Panc1 (cell line): ENCODE data around the gene PPM1N. TPM values are rescaled to one million over a fixed set of nuclear protein-coding genes. Genes with fewer than 3 reads are reported as not detected.

Experiments
- ATAC-seq: fragments of 200-7000 bp; cut with Tn5 transposase; 2 replicates; pipeline ENCODE4 v1.9.1; 2020; ENCODE audit warnings: mild to moderate bottlenecking, moderate library complexity
- BruUV-seq: library from RNA; stranded (reverse); fragments of 400-500 nt; replicated peaks from 2 replicates; lab custom pipeline; 2021; lab: Mats Ljungman, UMichigan
- CTCF ChIA-PET: fragments of 300-600 bp; sonication (Branson Sonifier 250); formaldehyde crosslinking; loops from one replicate; lab custom pipeline; 2022; ENCODE audit warnings: antibody characterized with exemption; lab: Charles Lee
- POLR2A ChIA-PET: fragments of 300-600 bp; sonication (Branson Sonifier 250); formaldehyde crosslinking; loops from one replicate; lab custom pipeline; 2022; ENCODE audit warnings: antibody characterized with exemption; lab: Charles Lee
- DNase-seq: peaks from one replicate; pipeline ENCODE4 v3.0.0-alpha.2; 2010; ENCODE audit warnings: low read depth, low spot score
- H3K27ac ChIP-seq: 2 replicates; pipeline ENCODE4 v1.5.1; 2011; ENCODE audit warnings: mild to moderate bottlenecking, low read length, inconsistent platforms
- H3K27me3 ChIP-seq: fragments of 200-500 bp; sonication (Bioruptor generic); 2 replicates; pipeline ENCODE4 v1.6.0; 2014; ENCODE audit warnings: low read length, inconsistent platforms; ENCODE audit not compliant: control insufficient read depth, insufficient read depth
- H3K36me3 ChIP-seq: fragments of 200-500 bp; sonication (Bioruptor generic); 2 replicates; pipeline ENCODE4 v1.5.1; 2014; ENCODE audit warnings: inconsistent platforms, mild to moderate bottlenecking, low read length, moderate library complexity; ENCODE audit not compliant: control insufficient read depth, insufficient read depth
- H3K4me1 ChIP-seq: 2 replicates; pipeline ENCODE4 v1.5.1; 2011; ENCODE audit warnings: inconsistent platforms, mild to moderate bottlenecking, low read length, moderate library complexity; ENCODE audit not compliant: control insufficient read depth, insufficient read depth
- H3K4me3 ChIP-seq, 2 experiments: 2 replicates each; pipeline ENCODE4 v1.5.1; 2011 to 2012; ENCODE audit warnings: low read depth in 2 of 2, low read length in 2 of 2, mild to moderate bottlenecking in 2 of 2, inconsistent platforms in 1 of 2, moderate library complexity in 1 of 2
- H3K9me3 ChIP-seq: fragments of 200-500 bp; sonication (Bioruptor generic); 2 replicates; pipeline ENCODE4 v1.5.1; 2014; ENCODE audit warnings: low read depth, mild to moderate bottlenecking, inconsistent platforms, low read length, moderate library complexity; ENCODE audit not compliant: control insufficient read depth, insufficient read depth
- POLR2AphosphoS5 ChIP-seq: IDR thresholded peaks from 2 replicates; pipeline ENCODE4 v1.6.1; 2012; ENCODE audit warnings: mild to moderate bottlenecking, low read depth, low read length, moderate library complexity
- SIN3A ChIP-seq: IDR thresholded peaks from 2 replicates; pipeline ENCODE4 v1.6.1; 2012; ENCODE audit warnings: low read depth, mild to moderate bottlenecking, low read length, moderate library complexity, borderline replicate concordance; ENCODE audit not compliant: insufficient read depth
- TCF7L2 ChIP-seq: IDR thresholded peaks from 2 replicates; pipeline ENCODE4 v1.6.1; 2011; ENCODE audit warnings: mild to moderate bottlenecking, low read depth, low read length, inconsistent platforms
- in situ Hi-C: cut with HindIII; loops from 2 replicates; pipeline ENCODE4 v1.10.0; 2016; ENCODE audit warnings: low sequenced_read_pairs, low pct_unique_long_range_greater_than_20kb
- intact Hi-C: fragments of 100-400 bp; cut with micrococcal nuclease; formaldehyde crosslinking; loops from one replicate; pipeline ENCODE4 v1.10.0; 2022; ENCODE audit not compliant: unreplicated experiment
- total RNA-seq: library from RNA; stranded (reverse); gene quantifications from one replicate; pipeline ENCODE4 v1.2.1, GENCODE V29; 2021; ENCODE audit not compliant: unreplicated experiment
- TF ChIP-seq, protein P1 (sequence below), 2 experiments: IDR thresholded peaks; 2 replicates each; pipeline ENCODE4 v1.6.1; 2011 to 2012; ENCODE audit warnings: low read depth in 2 of 2, control low read depth in 1 of 2, low read length in 1 of 2, mild to moderate bottlenecking in 1 of 2, moderate library complexity in 1 of 2; ENCODE audit not compliant: insufficient read depth in 1 of 2
- TF ChIP-seq, protein P2 (sequence below): fragments of 450-650 bp; IDR thresholded peaks from 2 replicates; pipeline ENCODE4 v1.5.1; 2017; ENCODE audit warnings: mild to moderate bottlenecking

Gene PPM1N
- total RNA-seq, 1 experiment from 2014 or later = 3.3 TPM

DNA sequence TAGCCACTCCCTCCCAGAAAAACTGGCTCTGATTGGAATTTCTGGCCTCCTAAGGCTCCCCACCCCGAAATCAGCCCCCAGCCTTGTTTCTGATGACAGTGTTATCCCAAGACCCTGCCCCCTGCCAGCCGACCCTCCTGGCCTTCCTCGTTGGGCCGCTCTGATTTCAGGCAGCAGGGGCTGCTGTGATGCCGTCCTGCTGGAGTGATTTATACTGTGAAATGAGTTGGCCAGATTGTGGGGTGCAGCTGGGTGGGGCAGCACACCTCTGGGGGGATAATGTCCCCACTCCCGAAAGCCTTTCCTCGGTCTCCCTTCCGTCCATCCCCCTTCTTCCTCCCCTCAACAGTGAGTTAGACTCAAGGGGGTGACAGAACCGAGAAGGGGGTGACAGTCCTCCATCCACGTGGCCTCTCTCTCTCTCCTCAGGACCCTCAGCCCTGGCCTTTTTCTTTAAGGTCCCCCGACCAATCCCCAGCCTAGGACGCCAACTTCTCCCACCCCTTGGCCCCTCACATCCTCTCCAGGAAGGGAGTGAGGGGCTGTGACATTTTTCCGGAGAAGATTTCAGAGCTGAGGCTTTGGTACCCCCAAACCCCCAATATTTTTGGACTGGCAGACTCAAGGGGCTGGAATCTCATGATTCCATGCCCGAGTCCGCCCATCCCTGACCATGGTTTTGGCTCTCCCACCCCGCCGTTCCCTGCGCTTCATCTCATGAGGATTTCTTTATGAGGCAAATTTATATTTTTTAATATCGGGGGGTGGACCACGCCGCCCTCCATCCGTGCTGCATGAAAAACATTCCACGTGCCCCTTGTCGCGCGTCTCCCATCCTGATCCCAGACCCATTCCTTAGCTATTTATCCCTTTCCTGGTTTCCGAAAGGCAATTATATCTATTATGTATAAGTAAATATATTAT lies 24.3 kb upstream of the PPM1N start:
- H3K4me3 ChIP-seq = no peak overlapping the region
- no peak for ATAC-seq
- CTCF ChIA-PET = no interaction called here
- no peaks in the 10 kb centered on the region for H3K9me3 ChIP-seq
- H3K27ac ChIP-seq = no peak overlapping the region
- intact Hi-C loops = no loop called here
- peaks cover 13% of the 10 kb centered on the region for H3K4me1 ChIP-seq
- in situ Hi-C loops = no loop called here
- POLR2A ChIA-PET = interaction anchor here (0.7 kb wide), 1 partner anchor 490 kb away, joined by 3 read pairs; no protein-coding TSS in a partner anchor
- no peak for DNase-seq
- no peaks in the 10 kb centered on the region for H3K27me3 ChIP-seq
- no peaks in the 10 kb centered on the region; the same call in 1 of the 2 replicates for H3K36me3 ChIP-seq
- no TSS peak for BruUV-seq
- TF ChIP-seq, protein P1, sequence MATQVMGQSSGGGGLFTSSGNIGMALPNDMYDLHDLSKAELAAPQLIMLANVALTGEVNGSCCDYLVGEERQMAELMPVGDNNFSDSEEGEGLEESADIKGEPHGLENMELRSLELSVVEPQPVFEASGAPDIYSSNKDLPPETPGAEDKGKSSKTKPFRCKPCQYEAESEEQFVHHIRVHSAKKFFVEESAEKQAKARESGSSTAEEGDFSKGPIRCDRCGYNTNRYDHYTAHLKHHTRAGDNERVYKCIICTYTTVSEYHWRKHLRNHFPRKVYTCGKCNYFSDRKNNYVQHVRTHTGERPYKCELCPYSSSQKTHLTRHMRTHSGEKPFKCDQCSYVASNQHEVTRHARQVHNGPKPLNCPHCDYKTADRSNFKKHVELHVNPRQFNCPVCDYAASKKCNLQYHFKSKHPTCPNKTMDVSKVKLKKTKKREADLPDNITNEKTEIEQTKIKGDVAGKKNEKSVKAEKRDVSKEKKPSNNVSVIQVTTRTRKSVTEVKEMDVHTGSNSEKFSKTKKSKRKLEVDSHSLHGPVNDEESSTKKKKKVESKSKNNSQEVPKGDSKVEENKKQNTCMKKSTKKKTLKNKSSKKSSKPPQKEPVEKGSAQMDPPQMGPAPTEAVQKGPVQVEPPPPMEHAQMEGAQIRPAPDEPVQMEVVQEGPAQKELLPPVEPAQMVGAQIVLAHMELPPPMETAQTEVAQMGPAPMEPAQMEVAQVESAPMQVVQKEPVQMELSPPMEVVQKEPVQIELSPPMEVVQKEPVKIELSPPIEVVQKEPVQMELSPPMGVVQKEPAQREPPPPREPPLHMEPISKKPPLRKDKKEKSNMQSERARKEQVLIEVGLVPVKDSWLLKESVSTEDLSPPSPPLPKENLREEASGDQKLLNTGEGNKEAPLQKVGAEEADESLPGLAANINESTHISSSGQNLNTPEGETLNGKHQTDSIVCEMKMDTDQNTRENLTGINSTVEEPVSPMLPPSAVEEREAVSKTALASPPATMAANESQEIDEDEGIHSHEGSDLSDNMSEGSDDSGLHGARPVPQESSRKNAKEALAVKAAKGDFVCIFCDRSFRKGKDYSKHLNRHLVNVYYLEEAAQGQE (IDR thresholded peaks at IDR 0.05; ENCODE audit: insufficient read depth in 1 of 2, low read depth in 2 of 2, low read length in 1 of 2) = no peak
- TF ChIP-seq, protein P2, sequence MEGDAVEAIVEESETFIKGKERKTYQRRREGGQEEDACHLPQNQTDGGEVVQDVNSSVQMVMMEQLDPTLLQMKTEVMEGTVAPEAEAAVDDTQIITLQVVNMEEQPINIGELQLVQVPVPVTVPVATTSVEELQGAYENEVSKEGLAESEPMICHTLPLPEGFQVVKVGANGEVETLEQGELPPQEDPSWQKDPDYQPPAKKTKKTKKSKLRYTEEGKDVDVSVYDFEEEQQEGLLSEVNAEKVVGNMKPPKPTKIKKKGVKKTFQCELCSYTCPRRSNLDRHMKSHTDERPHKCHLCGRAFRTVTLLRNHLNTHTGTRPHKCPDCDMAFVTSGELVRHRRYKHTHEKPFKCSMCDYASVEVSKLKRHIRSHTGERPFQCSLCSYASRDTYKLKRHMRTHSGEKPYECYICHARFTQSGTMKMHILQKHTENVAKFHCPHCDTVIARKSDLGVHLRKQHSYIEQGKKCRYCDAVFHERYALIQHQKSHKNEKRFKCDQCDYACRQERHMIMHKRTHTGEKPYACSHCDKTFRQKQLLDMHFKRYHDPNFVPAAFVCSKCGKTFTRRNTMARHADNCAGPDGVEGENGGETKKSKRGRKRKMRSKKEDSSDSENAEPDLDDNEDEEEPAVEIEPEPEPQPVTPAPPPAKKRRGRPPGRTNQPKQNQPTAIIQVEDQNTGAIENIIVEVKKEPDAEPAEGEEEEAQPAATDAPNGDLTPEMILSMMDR = no peak
- TF ChIP-seq POLR2AphosphoS5 (no peak), SIN3A (no peak), TCF7L2 (no peak)

DNA sequence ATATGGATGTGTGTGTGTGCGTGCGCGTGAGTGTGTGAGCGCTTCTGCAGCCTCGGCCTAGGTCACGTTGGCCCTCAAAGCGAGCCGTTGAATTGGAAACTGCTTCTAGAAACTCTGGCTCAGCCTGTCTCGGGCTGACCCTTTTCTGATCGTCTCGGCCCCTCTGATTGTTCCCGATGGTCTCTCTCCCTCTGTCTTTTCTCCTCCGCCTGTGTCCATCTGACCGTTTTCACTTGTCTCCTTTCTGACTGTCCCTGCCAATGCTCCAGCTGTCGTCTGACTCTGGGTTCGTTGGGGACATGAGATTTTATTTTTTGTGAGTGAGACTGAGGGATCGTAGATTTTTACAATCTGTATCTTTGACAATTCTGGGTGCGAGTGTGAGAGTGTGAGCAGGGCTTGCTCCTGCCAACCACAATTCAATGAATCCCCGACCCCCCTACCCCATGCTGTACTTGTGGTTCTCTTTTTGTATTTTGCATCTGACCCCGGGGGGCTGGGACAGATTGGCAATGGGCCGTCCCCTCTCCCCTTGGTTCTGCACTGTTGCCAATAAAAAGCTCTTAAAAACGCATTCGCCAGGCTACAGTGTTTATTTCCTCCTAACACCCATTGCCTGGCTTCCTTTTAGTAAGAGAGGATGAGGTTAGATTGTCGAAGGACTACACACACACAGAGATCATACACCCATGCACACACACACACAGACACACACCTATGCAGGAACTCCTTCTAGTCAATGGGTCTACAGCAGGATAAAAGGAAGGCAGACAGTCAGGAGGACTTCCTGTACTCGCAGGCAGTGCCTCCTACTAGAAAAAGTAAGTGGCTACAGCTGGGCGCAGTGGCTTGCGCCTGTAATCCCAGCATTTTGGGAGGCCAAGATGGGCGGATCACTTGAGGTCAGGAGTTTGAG lies 23.4 kb upstream of the PPM1N start:
- TF ChIP-seq SIN3A (no peak), TCF7L2 (no peak), POLR2AphosphoS5 (no peak)
- TF ChIP-seq, protein P2 = no peak
- TF ChIP-seq, protein P1 (IDR thresholded peaks at IDR 0.05; ENCODE audit: insufficient read depth in 1 of 2, low read depth in 2 of 2, low read length in 1 of 2) = no peak
- intact Hi-C loops (no loop called here), in situ Hi-C loops (no loop called here)
- Histone ChIP-seq H3K4me3 (no peak overlapping the region), H3K9me3 (no peaks in the 10 kb centered on the region), H3K27me3 (no peaks in the 10 kb centered on the region), H3K27ac (no peak overlapping the region), H3K4me1 (peaks cover 13% of the 10 kb centered on the region), H3K36me3 (no peaks in the 10 kb centered on the region)
- POLR2A ChIA-PET = interaction anchor here (0.6 to 1.3 kb wide), 4 partner anchors 34 to 491 kb away, joined by 3 to 5 read pairs (median 4); no protein-coding TSS in a partner anchor
- no peak for ATAC-seq
- no TSS peak for BruUV-seq
- no peak for DNase-seq
- CTCF ChIA-PET = no interaction called here
